Measurements from ENCODE around the gene AK4. TPM values are rescaled to one million over a fixed set of nuclear protein-coding genes. Genes with fewer than 3 reads are reported as not detected.

AK4 gene
- total and polyA plus RNA-seq, 2 donors from 2014 or later, result 47.6 to 131 TPM

GRCh38 chr1:65260851-65261473, 113.0 kb downstream of the AK4 start:
- FAIRE-seq, result no peak

DNA sequence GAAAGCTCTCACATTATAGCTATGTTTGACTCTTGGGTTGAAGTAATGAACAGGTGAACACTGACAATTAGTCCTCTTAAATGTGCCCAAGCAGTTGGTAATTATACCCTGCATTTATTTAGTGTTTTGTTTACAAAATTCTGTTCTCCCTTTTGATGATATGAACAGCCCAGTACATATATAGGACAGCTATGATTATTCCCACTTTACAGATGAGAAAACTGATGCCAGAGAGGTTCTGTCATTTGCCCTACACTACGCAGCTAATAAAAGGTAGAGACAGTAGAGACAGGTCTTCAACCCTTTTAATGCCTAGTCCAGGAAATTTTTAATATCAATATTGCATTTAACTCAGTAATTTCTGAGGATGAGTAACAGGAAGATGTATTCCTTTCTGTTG, 115.3 kb downstream of the AK4 start:
- H3K4me3 ChIP-seq (ENCODE audit: low read length in 3 of 3), result no peak overlapping the region
- H3K9me3 ChIP-seq (ENCODE audit: control insufficient read depth in 2 of 3, insufficient read depth in 1 of 3, low read length in 3 of 3), result no peaks in the 10 kb centered on the region
- no peak for DNase-seq
- H3K36me3 ChIP-seq (ENCODE audit: control insufficient read depth in 2 of 3, insufficient read depth in 3 of 3, low read length in 3 of 3), result no peaks in the 10 kb centered on the region
- H3K27ac ChIP-seq (ENCODE audit: low read depth in 2 of 2, low read length in 2 of 2), result no peak overlapping the region
- H3K27me3 ChIP-seq (ENCODE audit: control insufficient read depth, insufficient read depth, low read length), result peaks cover 5% of the 10 kb centered on the region
- no peak overlapping the region for H3K9ac ChIP-seq (ENCODE audit: low read length in 3 of 3)
- no peak for FAIRE-seq
- TF ChIP-seq, protein P1, sequence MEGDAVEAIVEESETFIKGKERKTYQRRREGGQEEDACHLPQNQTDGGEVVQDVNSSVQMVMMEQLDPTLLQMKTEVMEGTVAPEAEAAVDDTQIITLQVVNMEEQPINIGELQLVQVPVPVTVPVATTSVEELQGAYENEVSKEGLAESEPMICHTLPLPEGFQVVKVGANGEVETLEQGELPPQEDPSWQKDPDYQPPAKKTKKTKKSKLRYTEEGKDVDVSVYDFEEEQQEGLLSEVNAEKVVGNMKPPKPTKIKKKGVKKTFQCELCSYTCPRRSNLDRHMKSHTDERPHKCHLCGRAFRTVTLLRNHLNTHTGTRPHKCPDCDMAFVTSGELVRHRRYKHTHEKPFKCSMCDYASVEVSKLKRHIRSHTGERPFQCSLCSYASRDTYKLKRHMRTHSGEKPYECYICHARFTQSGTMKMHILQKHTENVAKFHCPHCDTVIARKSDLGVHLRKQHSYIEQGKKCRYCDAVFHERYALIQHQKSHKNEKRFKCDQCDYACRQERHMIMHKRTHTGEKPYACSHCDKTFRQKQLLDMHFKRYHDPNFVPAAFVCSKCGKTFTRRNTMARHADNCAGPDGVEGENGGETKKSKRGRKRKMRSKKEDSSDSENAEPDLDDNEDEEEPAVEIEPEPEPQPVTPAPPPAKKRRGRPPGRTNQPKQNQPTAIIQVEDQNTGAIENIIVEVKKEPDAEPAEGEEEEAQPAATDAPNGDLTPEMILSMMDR (IDR thresholded peaks at IDR 0.05; ENCODE audit: borderline replicate concordance, extremely low read depth, insufficient read depth), result no peak
- peaks cover 0 to 3% (median 0%) of the 10 kb centered on the region in 3 donors for H3K4me1 ChIP-seq (ENCODE audit: control insufficient read depth in 2 of 3, insufficient read depth in 2 of 3, low read depth in 1 of 3, low read length in 3 of 3)
- intact Hi-C loops (cut with DNase I), result no loop called here

More at GRCh38 chr1:65260851-65261473, 113.0 kb downstream of the AK4 start:
- no peak overlapping the region for H3K4me3 ChIP-seq (ENCODE audit: low read length in 3 of 3)
- H3K27me3 ChIP-seq (ENCODE audit: control insufficient read depth, insufficient read depth, low read length), result peaks cover 5% of the 10 kb centered on the region
- intact Hi-C loops (cut with DNase I), result no loop called here
- H3K9me3 ChIP-seq (ENCODE audit: control insufficient read depth in 2 of 3, insufficient read depth in 1 of 3, low read length in 3 of 3), result no peaks in the 10 kb centered on the region
- no peak for DNase-seq
- TF ChIP-seq, protein P1 (IDR thresholded peaks at IDR 0.05; ENCODE audit: borderline replicate concordance, extremely low read depth, insufficient read depth), result no peak
- H3K4me1 ChIP-seq (ENCODE audit: control insufficient read depth in 2 of 3, insufficient read depth in 2 of 3, low read depth in 1 of 3, low read length in 3 of 3), result peaks cover 0 to 3% (median 0%) of the 10 kb centered on the region in 3 donors
- H3K9ac ChIP-seq (ENCODE audit: low read length in 3 of 3), result no peak overlapping the region
- no peaks in the 10 kb centered on the region for H3K36me3 ChIP-seq (ENCODE audit: control insufficient read depth in 2 of 3, insufficient read depth in 3 of 3, low read length in 3 of 3)
- H3K27ac ChIP-seq (ENCODE audit: low read depth in 2 of 2, low read length in 2 of 2), result no peak overlapping the region

GRCh38 chr1:65264197-65264929, 116.4 kb downstream of the AK4 start:
- Histone ChIP-seq H3K9ac (ENCODE audit: low read length in 3 of 3) (peak overlapping the region in 1 of 3 donors; percentile 15), H3K27me3 (ENCODE audit: control insufficient read depth, insufficient read depth, low read length) (peaks cover 5% of the 10 kb centered on the region), H3K4me3 (ENCODE audit: low read length in 3 of 3) (peak overlapping the region; percentile 37 to 63 (median 47)), H3K4me1 (ENCODE audit: control insufficient read depth in 2 of 3, insufficient read depth in 2 of 3, low read depth in 1 of 3, low read length in 3 of 3) (peaks cover 0 to 3% (median 0%) of the 10 kb centered on the region in 3 donors), H3K9me3 (ENCODE audit: control insufficient read depth in 2 of 3, insufficient read depth in 1 of 3, low read length in 3 of 3) (no peaks in the 10 kb centered on the region), H3K27ac (ENCODE audit: low read depth in 2 of 2, low read length in 2 of 2) (no peak overlapping the region), H3K36me3 (ENCODE audit: control insufficient read depth in 2 of 3, insufficient read depth in 3 of 3, low read length in 3 of 3) (no peaks in the 10 kb centered on the region)
- TF ChIP-seq, protein P1 (IDR thresholded peaks at IDR 0.05; ENCODE audit: borderline replicate concordance, extremely low read depth, insufficient read depth), result no peak
- intact Hi-C loops (cut with DNase I), result no loop called here
- DNase-seq (peak in 4 of 5 donors; percentile 45 to 72 (median 60)), FAIRE-seq (no peak)

Measured in kidney (tissue), 14 donors.